Heart left ventricle (tissue), 16 donors: Measurements from ENCODE around the gene PSMA2. TPM values are rescaled to one million over a fixed set of nuclear protein-coding genes. Genes with fewer than 3 reads are reported as not detected.

Experiments used
- ATAC-seq, 4 donors: fragments of 200-7000 bp; cut with Tn5 transposase; one replicate each; pipeline ENCODE4 v1.9.1; 2020 to 2022; ENCODE audit warnings: moderate library complexity in 4 of 4, mild to moderate bottlenecking in 3 of 4, moderate number of reproducible peaks in 1 of 4
- DNase-seq, 5 donors: peaks; one replicate each; pipeline ENCODE4 v3.0.0-alpha.2; 2020
- H3K27ac ChIP-seq, 12 donors: fragments of 200-600 bp; sonication (generic) in 4 of 12; one replicate each; pipeline versions ENCODE4 v1.5.0 to v1.8.0; 2016 to 2022; ENCODE audit warnings: mild to moderate bottlenecking in 2 of 12
- H3K27me3 ChIP-seq, 9 donors: fragments of 200-600 bp; sonication (generic) in 2 of 9; one replicate each; pipeline versions ENCODE4 v1.5.1 to v1.8.0; 2016 to 2022; ENCODE audit warnings: mild to moderate bottlenecking in 3 of 9
- H3K36me3 ChIP-seq, 9 donors: fragments of 200-600 bp; sonication (generic) in 2 of 9; one replicate each; pipeline versions ENCODE4 v1.5.0 to v1.8.0; 2018 to 2022; ENCODE audit warnings: mild to moderate bottlenecking in 2 of 9
- H3K4me1 ChIP-seq, 12 donors: fragments of 200-600 bp; sonication (generic) in 4 of 12; one replicate each; pipeline versions ENCODE4 v1.5.0 to v1.8.0; 2016 to 2022; ENCODE audit warnings: mild to moderate bottlenecking in 3 of 12
- H3K4me3 ChIP-seq, 12 donors: fragments of 200-600 bp; sonication (generic) in 4 of 12; one replicate each; pipeline versions ENCODE4 v1.5.0 to v1.8.0; 2017 to 2022; ENCODE audit warnings: mild to moderate bottlenecking in 9 of 12, moderate library complexity in 4 of 12
- H3K9me3 ChIP-seq, 12 donors: fragments of 200-600 bp; sonication (generic) in 4 of 12; one replicate each; pipeline versions ENCODE4 v1.5.0 to v1.8.0; 2016 to 2022; ENCODE audit warnings: mild to moderate bottlenecking in 1 of 12
- CTCF ChIP-seq, 12 donors: fragments of 200-600 bp; sonication (generic) in 4 of 12; IDR thresholded peaks; one replicate each; pipeline versions ENCODE4 v1.5.0 to v1.8.0; 2018 to 2022; ENCODE audit warnings: antibody characterized with exemption in 12 of 12, mild to moderate bottlenecking in 5 of 12
- POLR2A ChIP-seq, 2 donors: fragments of 450-650 bp; IDR thresholded peaks; one replicate each; pipeline ENCODE4 v1.6.1; 2017; ENCODE audit warnings: antibody characterized with exemption in 2 of 2, mild to moderate bottlenecking in 2 of 2, moderate library complexity in 2 of 2
- WGBS, 4 donors: extraction: QIAGEN DNeasy Blood & Tissue Kit in 2 of 4; methylation state at CpG; one replicate each; pipeline versions ENCODE4 v1.1.5 to v1.1.7; 2013 to 2018; 5-methylcytosine and 5-hydroxymethylcytosine counted together
- intact Hi-C, 10 donors: fragments of 100-400 bp; cut with DNase I; formaldehyde crosslinking; loops; one replicate each; pipeline versions ENCODE4 v1.11.1 to v1.14.2; 2022
- polyA plus RNA-seq, 2 donors: library from polyadenylated mRNA; stranded (reverse); fragments of 200-250 nt; gene quantifications; one replicate each; pipeline ENCODE4 v1.2.3, GENCODE V29; 2013
- total RNA-seq, 9 donors: library from RNA; depleted of rRNA in 2 of 9; stranded (reverse); fragments of >200 nt in 2 of 9; fragmentation: NEBNext Ultra II Directional in 3 of 9; extraction: Animal tissue kit (Norgen Biotek cat#: 25700) in 3 of 9; gene quantifications; one replicate each; pipeline versions ENCODE4 v1.1.0 to v1.2.4, GENCODE V29; 2016 to 2023
- donor health status: ischemic (EF 13 %, LVEDD 7.1; RV severe dilation, severe dysfunction).
- donor health status: healthy with polysubstance abuse.
- donor health status: DM: no; HTN: yes; CAD: no.
- donor health status: DM: no; HTN: no; CAD: no.
- donor health status: ischemic (EF 25% LVEDD 6.9; RV normal size, moderate dysfunction).
- donor health status: ischemic (EF 25% LVEDD 5.7; RV mildly dilated, moderate dysfunction).
- donor health status: healthy.
- donor health status: DM: yes; HTN: yes; CAD: no.
- donor health status: ischemic (EF 35%, LVEDD 5.7; RV mildly dilated, moderate dysfunction).
- donor health status: nonischemic (EF 11% LVEDD 7.7; RV severe dilation, severe dysfunction).
- donor health status: DM: yes; HTN: yes; CAD: no.
- donor health status: PGD.
- donor health status: ischemic (EF 29% LVEDD 5.4; RV normal size, mild dysfunction).
- donor health status: nonischemic (EF 23%, LVEDD 6.1; RV moderate dilation, normal function).

Gene PSMA2
- total and polyA plus RNA-seq, 11 donors, result 41.8 to 139 (median 75.8) TPM

GRCh38 chr7:42935861-42936260, 3.9 kb upstream of the PSMA2 start:
- Histone ChIP-seq H3K9me3 (no peaks in the 10 kb centered on the region), H3K27me3 (no peaks in the 10 kb centered on the region), H3K27ac (no peak overlapping the region), H3K4me3 (no peak overlapping the region), H3K4me1 (peaks cover 0 to 32% (median 19%) of the 10 kb centered on the region in 12 donors), H3K36me3 (peaks cover 0 to 58% (median 54%) of the 10 kb centered on the region in 9 donors)
- intact Hi-C loops, result loop anchor here in 4 of 10 donors (10.0 kb wide), 3 partner anchors 519 to 899 kb away; partner anchors contain the start of gene COA1 (in 2 of the 4)
- DNase-seq (no peak), ATAC-seq (no peak)
- WGBS, 4 donors, result 92 to 96% (median 94%) methylated on average over 5 of the region's 5 CpGs
- no peak for TF ChIP-seq CTCF (IDR thresholded peaks at IDR 0.05)
- TF ChIP-seq POLR2A (IDR thresholded peaks at IDR 0.05), result no peak

GRCh38 chr7:42934291-42934690, 2.3 kb upstream of the PSMA2 start:
- 80 to 92% (median 88%) methylated on average over 3 of the region's 3 CpGs for WGBS, 4 donors

GRCh38 chr7:42932811-42933591, 1.0 kb upstream of the PSMA2 start:
- Histone ChIP-seq H3K4me3 (peak overlapping the region; percentile 61 to 97 (median 72)), H3K27ac (peak overlapping the region in 11 of 12 donors; percentile 65 to 88 (median 81)), H3K4me1 (peaks cover 6 to 55% (median 37%) of the 10 kb centered on the region in 12 donors), H3K36me3 (peaks cover 0 to 33% (median 31%) of the 10 kb centered on the region in 9 donors), H3K9me3 (no peaks in the 10 kb centered on the region), H3K27me3 (no peaks in the 10 kb centered on the region)
- DNase-seq, result peak in 4 of 5 donors; percentile 26 to 42 (median 34)
- WGBS, 4 donors, result 1 to 2% (median 2%) methylated on average over 17 of the region's 17 CpGs
- ATAC-seq, result peak in 3 of 4 donors; percentile 28 to 49 (median 43)
- intact Hi-C loops, result loop anchor here in 4 of 10 donors (1.0 to 10.0 kb wide), 5 partner anchors 20 to 902 kb away; partner anchors contain the start of genes C7orf25 (in 4 of the 4) and COA1 (in 2 of the 4)
- no peak for TF ChIP-seq POLR2A (IDR thresholded peaks at IDR 0.05)
- no peak for TF ChIP-seq CTCF (IDR thresholded peaks at IDR 0.05)

More at GRCh38 chr7:42934291-42934690, 2.3 kb upstream of the PSMA2 start:
- no peak for DNase-seq
- Histone ChIP-seq H3K4me3 (no peak overlapping the region), H3K27me3 (no peaks in the 10 kb centered on the region), H3K9me3 (no peaks in the 10 kb centered on the region), H3K36me3 (peaks cover 0 to 46% (median 44%) of the 10 kb centered on the region in 9 donors), H3K27ac (no peak overlapping the region), H3K4me1 (peaks cover 6 to 47% (median 33%) of the 10 kb centered on the region in 12 donors)
- no peak for TF ChIP-seq POLR2A (IDR thresholded peaks at IDR 0.05)
- intact Hi-C loops, result loop anchor here in 4 of 10 donors (10.0 kb wide), 3 partner anchors 521 to 901 kb away; partner anchors contain the start of gene COA1 (in 2 of the 4)
- no peak for ATAC-seq

- TF ChIP-seq CTCF (IDR thresholded peaks at IDR 0.05), result no peak
- no peak for TF ChIP-seq POLR2A (IDR thresholded peaks at IDR 0.05)
- Histone ChIP-seq H3K27ac (peak overlapping the region; percentile 16 to 88 (median 79)), H3K36me3 (peaks cover 0 to 31% (median 26%) of the 10 kb centered on the region in 9 donors), H3K4me1 (peaks cover 6 to 57% (median 37%) of the 10 kb centered on the region in 12 donors), H3K9me3 (no peaks in the 10 kb centered on the region), H3K4me3 (peak overlapping the region; percentile 61 to 97 (median 72)), H3K27me3 (no peaks in the 10 kb centered on the region)
- 0 to 1% (median 0%) methylated on average over 12 of the region's 12 CpGs for WGBS, 4 donors
- DNase-seq (no peak), ATAC-seq (no peak)
- intact Hi-C loops, result loop anchor here in 4 of 10 donors (10.0 kb wide), 3 partner anchors 523 to 903 kb away; partner anchors contain the start of gene COA1 (in 2 of the 4)
Measured at GRCh38 chr7:42931447-42931833, 534 bp downstream of the PSMA2 start.
